Motor neuron (in vitro differentiated cells): ENCODE measurements around the gene LOXHD1. TPM values are rescaled to one million over a fixed set of nuclear protein-coding genes. Genes with fewer than 3 reads are reported as not detected.

Experiments used
- ATAC-seq, 8 experiments: fragments of 200-7000 bp; cut with Tn5 transposase; replicated peaks in 6 of 8; 2 replicates each; pipeline ENCODE4 v1.8.0; 2021; ENCODE audit warnings: mild to moderate bottlenecking in 8 of 8, moderate library complexity in 8 of 8
- H3K27ac ChIP-seq, 2 donors: fragments of 250-450 bp; sonication (Bioruptor Pico); 2 replicates each; pipeline ENCODE4 v1.9.0; 2021; ENCODE audit warnings: antibody characterized with exemption in 2 of 2, mild to moderate bottlenecking in 2 of 2, moderate library complexity in 1 of 2
- H3K4me1 ChIP-seq, 2 donors: fragments of 250-450 bp; sonication (Bioruptor Pico); replicated peaks in 1 of 2; 2 replicates each; pipeline ENCODE4 v1.6.1; 2021; ENCODE audit warnings: antibody characterized with exemption in 2 of 2, mild to moderate bottlenecking in 2 of 2, moderate library complexity in 1 of 2
- H3K4me3 ChIP-seq, 5 donors: fragments of 250-450 bp; sonication (Bioruptor Pico); 2 replicates each; pipeline ENCODE4 v1.9.0; 2021; ENCODE audit warnings: antibody characterized with exemption in 5 of 5, mild to moderate bottlenecking in 5 of 5, moderate library complexity in 4 of 5
- WGBS, 10 experiments: fragments of 450-650 bp; shearing (Covaris generic); methylation state at CpG; one replicate each; pipeline ENCODE4 v1.0.0; 2022; 5-methylcytosine and 5-hydroxymethylcytosine counted together
- in situ Hi-C, 9 experiments: fragments of 400-800 bp; cut with MboI; loops; one replicate each; pipeline ENCODE4 v1.15.0; 2021; ENCODE audit warnings: low sequenced_read_pairs in 9 of 9, low pct_unique_long_range_greater_than_20kb in 2 of 9; ENCODE audit not compliant: unreplicated experiment in 9 of 9
- total RNA-seq, 8 experiments: library from RNA; unstranded; fragments of 300-600 nt; gene quantifications; 2 replicates each; pipeline versions ENCODE4 v1.2.3 to v1.2.4, GENCODE V29; 2022

LOXHD1 gene
- total RNA-seq, 8 experiments from 2014 or later = 0.05 to 0.66 (median 0.18) TPM; not detected in 2

- ATAC-seq = no peak
- H3K27ac ChIP-seq = no peak overlapping the region
- no peak overlapping the region for H3K4me3 ChIP-seq
- peaks cover 27 to 32% of the 10 kb centered on the region in 2 donors for H3K4me1 ChIP-seq
- WGBS, 10 experiments = 100% methylated on average over 2 to 4 of the region's 35 CpGs; no CpG with 5 or more reads in 7 of the 10 experiments
- in situ Hi-C loops = loop anchor here in 1 of 9 experiments (25.0 kb wide), 1 partner anchor 146 kb away; no protein-coding TSS in a partner anchor
These were observed 223.7 kb downstream of the LOXHD1 start for GRCh38 chr18:46433121-46433826.

- ATAC-seq = peak; percentile 27 to 84 (median 80)
- in situ Hi-C loops = loop anchor here in 1 of 9 experiments (25.0 kb wide), 1 partner anchor 144 kb away; no protein-coding TSS in a partner anchor
- peak overlapping the region; percentile 22 to 28 for H3K27ac ChIP-seq
- peaks cover 26 to 27% of the 10 kb centered on the region in 2 donors for H3K4me1 ChIP-seq
- WGBS, 10 experiments = 0 to 67% (median 20%) methylated on average over 1 to 4 of the region's 4 CpGs; no CpG with 5 or more reads in 1 of the 10 experiments
- peak overlapping the region in 1 of 5 donors; percentile 13 for H3K4me3 ChIP-seq
These were observed 225.4 kb downstream of the LOXHD1 start for GRCh38 chr18:46431522-46432171.

- in situ Hi-C loops = loop anchor here in 1 of 9 experiments (25.0 kb wide), 1 partner anchor 142 kb away; no protein-coding TSS in a partner anchor
- WGBS, 10 experiments = 60 to 80% (median 79%) methylated on average over 1 to 2 of the region's 2 CpGs; no CpG with 5 or more reads in 6 of the 10 experiments
- ATAC-seq = no peak
- no peak overlapping the region for H3K27ac ChIP-seq
- no peak overlapping the region for H3K4me3 ChIP-seq
- H3K4me1 ChIP-seq = peaks cover 17 to 27% of the 10 kb centered on the region in 2 donors
These were observed 227.3 kb downstream of the LOXHD1 start for GRCh38 chr18:46429649-46430224.

- ATAC-seq = no peak
- 35 to 94% (median 82%) methylated on average over 2 to 4 of the region's 4 CpGs for WGBS, 10 experiments
- H3K4me1 ChIP-seq = peaks cover 17 to 27% of the 10 kb centered on the region in 2 donors
- no peak overlapping the region for H3K4me3 ChIP-seq
- in situ Hi-C loops = loop anchor here in 1 of 9 experiments (25.0 kb wide), 1 partner anchor 142 kb away; no protein-coding TSS in a partner anchor
- no peak overlapping the region for H3K27ac ChIP-seq
These were observed 227.9 kb downstream of the LOXHD1 start for GRCh38 chr18:46429130-46429529.

GRCh38 chr18:46428368-46428767, 228.7 kb downstream of the LOXHD1 start:
- H3K4me3 ChIP-seq = no peak overlapping the region
- 0 to 100% (median 59%) methylated on average over 1 to 3 of the region's 3 CpGs; no CpG with 5 or more reads in 2 of the 10 experiments for WGBS, 10 experiments
- peaks cover 17 to 27% of the 10 kb centered on the region in 2 donors for H3K4me1 ChIP-seq
- in situ Hi-C loops = loop anchor here in 1 of 9 experiments (25.0 kb wide), 1 partner anchor 141 kb away; no protein-coding TSS in a partner anchor
- ATAC-seq = no peak
- no peak overlapping the region for H3K27ac ChIP-seq

- H3K4me1 ChIP-seq = peaks cover 17 to 22% of the 10 kb centered on the region in 2 donors
- no peak for ATAC-seq
- no peak overlapping the region for H3K27ac ChIP-seq
- WGBS, 10 experiments = 0 to 100% (median 36%) methylated on average over 1 to 4 of the region's 16 CpGs; no CpG with 5 or more reads in 4 of the 10 experiments
- in situ Hi-C loops = loop anchor here in 1 of 9 experiments (25.0 kb wide), 1 partner anchor 140 kb away; no protein-coding TSS in a partner anchor
- no peak overlapping the region for H3K4me3 ChIP-seq
These were observed 229.6 kb downstream of the LOXHD1 start for GRCh38 chr18:46427216-46427995.

Other genes with a start within 250 kb of the LOXHD1 start
- gene ST8SIA5, start 99.8 kb upstream of the LOXHD1 start, total RNA-seq = 1 to 10 TPM in 4 of 8 experiments, under 1 TPM in 4; 0.10 to 2.8 (median 0.88) TPM